Right lobe of liver (tissue), 4 donors: ENCODE data around the gene ZC3H12C.

ENCODE experiments used
- CTCF ChIP-seq, 4 donors: fragments of 200-600 bp in 3 of 4; fragments of 450-650 bp in 1 of 4; IDR thresholded peaks; one replicate each; pipeline versions ENCODE4 v1.5.1 to v1.8.0; 2016 to 2022; ENCODE audit warnings: antibody characterized with exemption in 4 of 4, mild to moderate bottlenecking in 2 of 4
- POLR2A ChIP-seq: fragments of 450-650 bp; IDR thresholded peaks from one replicate; pipeline ENCODE4 v1.6.1; 2017; ENCODE audit warnings: antibody characterized with exemption, mild to moderate bottlenecking
- donor health status: DM: no; HTN: no; CAD: no.
- donor health status: DM: no; HTN: no; CAD: no.
- donor health status: DM: no; HTN: yes; CAD: no.

- TF ChIP-seq POLR2A = no peak
- no peak for TF ChIP-seq CTCF (IDR thresholded peaks at IDR 0.05)
Observed at GRCh38 chr11:110147962-110148709, 54.9 kb downstream of the ZC3H12C start.
